HG03039 (cell line): ENCODE measurements around the gene ZNF385A.

Experiments used
- ATAC-seq: cut with Tn5 transposase; IDR thresholded peaks from one replicate; pipeline ENCODE4 v1.9.1; 2021; ENCODE audit warnings: mild to moderate bottlenecking, moderate library complexity; ENCODE audit not compliant: unreplicated experiment

Gene ZNF385A, protein sequence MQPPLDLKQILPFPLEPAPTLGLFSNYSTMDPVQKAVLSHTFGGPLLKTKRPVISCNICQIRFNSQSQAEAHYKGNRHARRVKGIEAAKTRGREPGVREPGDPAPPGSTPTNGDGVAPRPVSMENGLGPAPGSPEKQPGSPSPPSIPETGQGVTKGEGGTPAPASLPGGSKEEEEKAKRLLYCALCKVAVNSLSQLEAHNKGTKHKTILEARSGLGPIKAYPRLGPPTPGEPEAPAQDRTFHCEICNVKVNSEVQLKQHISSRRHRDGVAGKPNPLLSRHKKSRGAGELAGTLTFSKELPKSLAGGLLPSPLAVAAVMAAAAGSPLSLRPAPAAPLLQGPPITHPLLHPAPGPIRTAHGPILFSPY

DNA sequence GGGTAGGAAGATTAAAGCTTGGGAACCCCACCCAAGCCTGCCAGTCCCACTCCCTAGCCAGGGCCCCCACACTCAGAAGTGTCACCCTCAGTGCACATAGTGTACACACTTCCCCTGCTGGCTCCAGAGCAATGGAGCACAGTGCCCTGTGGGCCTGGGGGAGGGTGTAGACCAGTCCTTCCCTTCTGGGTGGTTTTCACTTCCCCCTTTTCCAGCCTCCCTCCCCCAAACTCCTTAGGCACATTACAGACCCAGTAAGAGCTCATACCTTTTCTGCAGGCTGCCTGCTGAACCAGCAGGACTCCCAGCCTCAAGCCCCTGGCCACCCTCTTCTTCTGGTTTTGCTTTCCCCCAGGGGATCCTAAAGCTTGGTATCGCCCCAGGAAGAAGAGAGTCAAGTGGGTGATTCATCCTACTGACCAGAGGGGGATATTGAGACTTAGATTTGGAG, at the start of gene ZNF385A:
Gene ZNF385A (minus strand): TSS at position 143 of the 451 bp plus-strand sequence. CDS start 219 bp downstream, outside the sequence.
- ATAC-seq = no peak

DNA sequence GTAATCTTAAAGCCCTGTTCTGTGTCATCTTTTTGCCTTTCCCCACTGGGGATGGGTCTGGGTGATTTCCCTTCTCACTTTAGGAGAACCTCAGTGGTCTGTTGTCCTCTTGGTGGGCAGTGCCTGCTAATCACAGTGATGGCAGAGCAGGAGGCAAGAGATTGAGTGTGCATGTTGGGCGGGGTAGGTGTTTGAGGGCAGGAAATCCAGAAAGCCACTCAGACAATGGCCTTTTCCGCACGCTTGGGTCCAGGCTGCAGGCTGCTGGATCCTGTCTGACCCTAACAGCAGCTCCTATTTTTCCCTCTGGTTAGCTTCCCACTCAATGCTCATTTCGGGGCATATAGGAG, 48.3 kb upstream of the ZNF385A start:
- no peak for ATAC-seq

DNA sequence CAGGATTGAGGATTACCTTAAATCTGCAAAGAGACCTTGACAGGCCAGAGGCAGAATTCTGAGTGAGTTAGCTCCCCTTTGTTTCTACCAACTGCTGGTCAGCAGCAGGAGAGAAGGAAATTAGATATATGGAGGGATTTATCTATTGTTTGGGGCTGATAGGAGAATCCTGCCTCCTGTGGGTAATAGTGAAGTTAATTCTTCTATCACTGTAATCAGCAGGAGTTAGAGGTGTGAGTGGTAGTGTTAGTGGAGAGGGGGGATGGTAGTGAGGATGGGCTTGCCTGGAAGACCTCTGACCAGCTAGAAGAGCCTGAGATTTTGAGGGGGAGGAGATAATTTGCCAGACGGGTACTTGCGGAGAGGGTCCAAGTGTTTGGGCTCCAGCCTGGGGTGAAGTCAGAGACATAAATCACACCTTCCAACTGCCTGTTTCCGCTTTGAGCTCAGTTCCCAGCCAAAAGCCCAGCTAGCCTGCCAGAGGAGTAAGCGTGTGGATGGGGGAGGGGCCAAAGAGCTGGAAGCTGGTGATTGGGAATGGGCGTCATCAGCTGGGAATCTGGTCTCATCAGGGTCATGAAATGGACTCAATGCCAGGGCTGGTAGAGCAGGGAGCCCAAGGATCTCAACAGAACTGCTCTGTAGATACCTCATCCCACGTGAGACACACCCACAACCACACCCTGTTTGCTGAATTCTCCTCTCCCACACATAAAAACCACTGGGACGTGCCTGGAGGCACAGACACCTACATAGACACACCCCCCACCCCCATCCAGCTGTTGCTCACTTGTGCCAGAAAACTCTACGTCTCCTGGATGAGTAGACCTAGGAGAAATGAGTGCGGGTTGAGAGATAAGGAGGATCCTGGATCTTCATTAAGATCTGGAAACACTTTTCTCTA, 47.6 kb upstream of the ZNF385A start:
- no peak for ATAC-seq

DNA sequence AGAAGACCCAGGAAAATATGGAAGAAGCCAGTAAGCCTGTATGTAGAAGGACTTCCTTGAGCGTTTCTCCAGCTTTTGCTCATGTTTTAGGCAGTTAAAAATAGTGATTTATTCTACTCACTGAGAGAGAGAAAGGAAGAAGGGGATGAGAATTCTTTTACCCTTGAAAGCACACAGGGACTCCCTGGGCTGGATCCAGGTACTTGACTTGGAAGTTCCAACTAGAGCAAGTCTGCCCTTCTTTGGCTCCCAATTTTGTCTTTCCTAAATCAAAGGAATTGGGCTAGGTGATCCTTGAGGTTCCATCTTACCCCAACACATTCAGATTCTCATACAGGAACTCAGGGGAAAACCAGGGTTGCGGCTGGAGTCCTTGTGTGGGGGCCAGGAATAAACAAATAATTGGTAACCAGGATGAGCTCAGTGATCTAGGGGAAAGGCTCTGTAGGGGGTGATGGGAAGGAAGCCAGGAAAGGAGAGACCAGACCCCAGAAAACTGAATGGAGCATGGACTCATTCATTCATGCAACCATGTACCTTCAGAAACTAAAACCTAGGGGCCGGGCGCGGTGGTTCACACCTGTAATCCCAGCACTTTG, 46.0 kb upstream of the ZNF385A start:
- no peak for ATAC-seq

DNA sequence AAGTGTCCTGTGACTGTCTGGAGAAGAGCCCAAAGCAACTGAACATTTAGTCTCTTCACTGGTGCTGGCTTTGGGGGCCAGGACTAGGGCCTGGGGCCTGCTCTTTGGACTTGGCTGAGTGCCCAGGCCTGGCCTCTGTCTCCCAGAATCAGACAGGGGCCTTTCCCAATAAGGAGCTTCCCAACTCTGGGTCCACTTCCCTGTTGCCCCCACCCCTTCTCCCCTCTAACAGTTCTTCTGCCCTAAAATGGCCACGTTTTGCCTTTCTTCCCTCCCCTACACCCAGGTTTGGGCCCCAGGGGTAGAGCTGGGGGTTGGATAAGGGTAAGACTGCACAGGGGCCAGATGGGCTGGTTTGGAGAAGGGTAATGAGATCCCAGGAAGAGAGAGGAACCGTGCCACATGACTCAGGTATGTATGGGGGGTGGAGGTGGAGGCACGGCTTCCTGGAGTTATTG, 44.5 kb upstream of the ZNF385A start:
- ATAC-seq = no peak

DNA sequence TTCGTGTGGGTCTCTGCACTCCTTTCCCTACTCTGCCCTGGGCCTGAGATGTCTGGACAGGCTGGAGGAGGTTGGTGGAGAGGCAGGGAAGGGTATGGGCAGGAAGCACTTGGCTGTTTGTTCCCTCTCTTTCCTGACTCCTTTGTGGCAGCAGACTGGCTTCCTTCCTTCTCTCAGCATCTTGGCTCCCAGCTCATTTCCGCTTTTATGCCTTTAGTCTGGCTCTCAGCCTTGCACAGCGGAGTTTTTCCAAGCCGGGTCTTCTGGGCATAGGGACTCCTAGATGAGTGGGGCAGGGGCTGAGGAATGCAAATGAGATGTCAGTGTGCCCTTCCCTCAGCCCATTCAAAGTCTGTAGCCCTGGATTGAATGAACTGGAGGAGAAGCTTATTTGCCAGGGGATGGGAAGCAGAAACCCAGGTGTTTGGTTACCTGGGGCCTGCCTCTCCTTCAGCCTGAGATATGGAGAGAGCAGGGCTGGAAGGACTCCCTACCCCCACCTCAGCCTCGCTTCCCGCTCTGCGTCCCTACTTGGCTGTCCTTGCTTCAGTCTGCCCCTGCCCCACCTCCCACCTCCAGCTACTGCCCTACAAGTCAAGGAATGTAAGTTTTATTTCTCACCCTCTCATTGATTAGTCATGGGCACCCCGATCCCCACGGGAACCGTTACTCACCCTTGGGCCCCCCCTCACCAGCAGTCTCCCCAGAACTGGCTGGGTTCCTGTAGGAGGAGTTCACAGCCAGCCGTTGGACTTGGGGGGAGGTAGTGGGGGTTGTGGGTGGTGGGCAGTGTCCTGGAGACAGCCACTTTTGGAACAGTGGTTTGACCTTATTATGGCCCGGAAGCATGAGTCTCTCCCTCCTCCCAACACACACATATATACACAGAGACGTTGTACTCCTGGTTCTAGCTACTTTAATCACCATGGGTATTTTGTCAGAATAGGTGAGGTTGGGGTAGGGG, 43.8 kb upstream of the ZNF385A start:
- ATAC-seq = no peak

DNA sequence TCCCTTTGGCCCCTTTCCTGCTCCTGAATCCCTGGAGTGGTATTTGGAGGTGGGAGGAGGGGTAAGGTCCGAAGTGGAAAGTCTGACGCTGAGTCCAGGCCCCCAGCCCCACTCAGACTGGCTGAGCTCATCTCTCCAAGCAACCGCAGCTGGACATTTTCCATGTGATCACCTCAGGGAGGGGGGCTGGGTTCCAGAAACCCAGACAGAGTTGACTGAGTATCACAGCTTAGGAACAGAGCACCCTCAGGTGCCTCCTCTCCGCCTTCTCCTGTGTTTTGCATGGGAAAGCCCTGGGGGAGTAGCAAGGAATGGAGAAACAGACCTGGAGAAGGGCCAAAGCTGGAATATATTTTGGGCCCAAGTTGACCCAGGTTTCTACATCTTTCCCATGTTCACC, 42.6 kb upstream of the ZNF385A start:
- no peak for ATAC-seq

DNA sequence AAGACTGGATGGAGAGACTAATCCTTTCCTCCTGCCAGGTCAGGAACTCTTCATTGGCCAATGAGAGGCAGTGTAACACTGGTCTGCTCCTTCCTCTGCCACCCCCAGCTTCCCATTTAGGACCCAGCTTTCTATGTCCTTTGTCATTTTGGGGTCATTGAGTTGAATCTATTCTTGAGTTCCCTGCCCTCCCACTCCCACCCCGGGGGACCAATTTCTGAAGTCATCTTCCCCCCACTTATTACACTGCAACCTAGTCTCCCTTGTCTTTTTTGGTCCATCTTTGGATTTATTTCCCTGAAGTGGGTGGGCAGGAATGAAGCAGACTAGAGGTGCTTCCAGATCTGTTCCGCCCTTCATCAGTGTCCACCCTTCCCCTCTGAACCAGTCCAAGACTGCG, 42.2 kb upstream of the ZNF385A start:
- ATAC-seq = no peak

DNA sequence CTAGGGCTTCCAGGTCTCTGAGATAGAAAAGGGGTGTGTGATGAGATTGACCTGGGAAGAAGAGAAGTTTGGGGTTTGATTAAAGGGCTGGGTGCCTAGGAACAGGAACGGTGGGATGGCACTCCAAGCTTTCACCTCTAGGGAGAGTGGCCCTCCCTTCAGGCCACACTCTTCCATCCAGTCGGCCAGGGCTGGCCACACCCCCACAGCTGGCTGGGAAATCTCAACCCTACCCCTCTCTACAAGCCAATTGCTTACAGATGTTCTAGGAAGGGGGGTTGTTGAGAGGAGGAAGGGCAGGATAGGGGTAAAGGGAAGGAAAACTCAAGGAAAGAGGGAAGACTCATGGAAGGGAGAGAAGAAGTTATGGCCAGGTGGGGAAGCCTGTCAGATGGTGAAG, 41.2 kb upstream of the ZNF385A start:
- no peak for ATAC-seq

DNA sequence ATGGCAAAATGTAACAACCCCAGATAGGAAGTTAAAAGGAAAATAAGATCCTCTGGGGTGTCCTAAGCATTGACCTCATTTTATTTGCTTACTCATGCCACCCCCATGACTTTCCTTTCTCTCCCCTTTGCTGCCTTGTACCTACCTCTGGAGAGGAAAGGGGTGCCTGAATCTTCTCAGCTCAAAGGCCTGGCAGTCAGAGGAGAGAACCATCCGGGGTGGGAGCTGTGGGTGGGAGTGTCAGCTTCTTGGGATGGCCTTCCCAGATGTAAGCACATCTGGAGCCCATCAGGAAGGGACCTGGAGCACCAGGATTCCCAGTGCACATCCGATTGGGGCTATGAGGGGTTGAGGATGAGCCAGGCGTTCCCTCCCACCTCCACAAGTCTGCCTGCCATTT, 39.7 kb upstream of the ZNF385A start:
- no peak for ATAC-seq

DNA sequence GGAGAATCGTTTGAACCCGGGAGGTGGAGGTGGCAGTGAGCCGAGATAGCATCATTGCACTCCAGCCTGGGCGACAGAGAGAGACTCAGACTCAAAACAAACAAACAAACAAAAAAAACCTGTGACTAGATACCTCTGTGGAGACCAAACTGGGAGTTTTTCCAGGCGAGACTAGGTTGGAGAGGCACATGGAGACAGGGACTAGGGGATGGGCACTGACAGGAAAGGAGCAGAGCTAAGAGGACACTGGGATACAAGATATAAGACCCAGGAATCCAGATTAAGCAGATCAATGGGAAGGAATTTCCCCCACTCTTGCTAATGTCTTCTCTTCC, 39.2 kb upstream of the ZNF385A start:
- no peak for ATAC-seq

DNA sequence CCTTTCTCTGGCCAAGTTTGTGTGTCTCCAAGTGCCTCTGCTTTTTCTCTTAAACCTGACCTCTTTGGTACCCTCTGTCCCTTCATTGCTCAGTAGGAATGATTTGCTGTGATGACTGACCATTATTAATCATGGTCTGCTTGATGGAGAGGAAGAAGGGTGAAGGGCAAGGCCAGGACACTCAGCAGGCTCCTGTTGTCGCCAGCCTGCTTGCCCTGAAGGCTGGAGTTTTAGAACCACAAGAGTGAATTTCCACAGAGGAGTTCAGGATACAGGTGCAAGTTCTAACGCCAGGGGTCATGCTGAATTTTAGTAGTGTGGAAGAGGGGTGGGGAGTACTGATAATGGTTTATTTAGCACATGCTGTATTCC, 37.3 kb upstream of the ZNF385A start:
- ATAC-seq = no peak

DNA sequence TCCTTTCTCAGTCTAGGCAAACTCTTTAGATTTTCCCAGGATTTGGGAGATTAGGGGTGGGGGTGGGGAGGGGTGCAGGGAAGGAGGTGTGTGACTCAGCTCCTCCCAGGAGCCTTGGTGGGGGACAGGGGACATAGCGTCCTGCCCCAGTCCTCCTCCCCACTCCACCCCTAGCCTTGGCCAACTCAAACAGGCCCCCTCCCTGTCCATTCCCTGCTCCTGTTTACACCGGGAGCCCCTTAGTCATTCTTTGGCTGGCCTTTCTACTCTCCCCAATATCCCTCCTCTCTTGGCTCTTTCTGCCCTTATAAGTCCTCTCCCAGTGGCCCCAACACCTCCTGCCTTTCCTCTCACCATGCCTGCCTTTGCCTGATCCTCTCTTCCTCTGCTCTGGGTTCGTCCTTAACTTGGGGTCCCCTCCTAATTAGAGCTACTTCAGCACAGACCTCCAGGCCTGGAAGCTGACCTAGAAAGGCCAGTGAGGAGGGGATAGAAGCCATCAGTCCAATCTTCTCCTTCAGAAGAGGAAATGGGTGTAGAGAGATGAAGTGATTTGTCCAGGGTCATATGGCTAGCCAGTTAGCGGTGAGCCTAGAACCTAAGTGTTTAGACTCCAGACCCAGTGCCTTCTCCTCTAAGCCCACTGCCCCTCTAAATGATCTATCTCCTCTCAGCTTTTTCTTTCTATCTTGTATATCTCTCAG, 36.8 kb upstream of the ZNF385A start:
- ATAC-seq = no peak

DNA sequence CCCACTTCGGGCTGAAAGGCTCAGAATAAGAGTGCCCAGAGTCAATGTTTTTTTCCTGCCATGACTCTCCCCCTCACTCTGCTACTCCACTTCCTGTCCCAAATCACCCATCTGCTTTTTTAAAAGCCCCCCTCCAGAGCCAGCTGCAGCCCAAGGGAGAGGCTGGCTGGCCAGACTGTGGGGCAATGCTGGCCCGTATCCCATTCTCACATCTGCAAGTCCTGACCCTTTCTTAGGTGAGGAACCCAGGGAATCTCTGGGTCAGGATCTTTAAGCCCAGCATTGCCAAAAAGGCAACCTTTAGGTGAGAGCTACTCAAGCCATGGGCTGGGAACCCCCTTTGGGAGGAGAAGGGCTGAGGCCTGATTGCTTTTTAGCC, 36.2 kb upstream of the ZNF385A start:
- ATAC-seq = no peak

DNA sequence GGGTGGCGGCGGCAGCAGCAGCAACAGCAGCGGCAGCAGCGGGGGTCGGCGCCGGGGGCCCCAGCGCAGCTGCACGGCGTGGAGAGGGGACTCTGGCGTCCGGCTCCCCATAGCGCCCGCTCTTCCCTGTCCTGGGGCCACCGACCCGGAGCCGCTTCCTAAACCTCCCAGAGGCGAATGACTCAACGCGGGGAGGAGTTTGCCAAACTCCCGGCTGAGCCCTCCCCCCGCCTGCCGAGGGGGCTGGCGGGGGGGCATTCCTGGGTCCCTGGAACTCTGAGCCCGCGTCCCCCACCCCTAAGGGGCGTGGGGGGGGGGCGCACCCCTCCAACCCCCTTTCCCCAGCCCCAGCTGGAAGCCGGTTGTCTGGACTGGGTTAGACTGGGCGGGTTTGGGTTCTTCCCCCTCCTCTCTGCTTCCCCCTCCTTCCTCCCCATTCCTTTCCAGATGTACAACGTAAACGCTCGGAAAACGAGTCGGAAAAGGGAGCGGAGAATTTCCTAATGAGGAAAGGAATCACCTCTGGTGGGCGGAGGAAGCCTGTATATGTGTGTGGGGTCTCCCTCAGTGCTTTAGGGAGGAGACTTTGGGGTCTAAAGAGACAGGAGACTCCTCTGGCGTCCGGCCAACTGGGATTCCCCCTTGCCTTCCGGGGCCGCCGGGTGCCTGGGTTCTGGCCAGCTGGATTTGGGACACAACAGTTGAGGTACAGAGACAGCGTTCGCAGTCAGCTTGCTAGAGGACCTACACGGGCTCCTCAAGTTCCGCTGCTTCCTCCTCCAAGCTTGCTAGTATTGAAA, 34.8 kb upstream of the ZNF385A start, which contains the start of gene ITGA5:
Gene ITGA5 (minus strand): TSS at position 179 of the 800 bp plus-strand sequence. CDS start 68 bp downstream, at position 111.
- ATAC-seq = no peak

DNA sequence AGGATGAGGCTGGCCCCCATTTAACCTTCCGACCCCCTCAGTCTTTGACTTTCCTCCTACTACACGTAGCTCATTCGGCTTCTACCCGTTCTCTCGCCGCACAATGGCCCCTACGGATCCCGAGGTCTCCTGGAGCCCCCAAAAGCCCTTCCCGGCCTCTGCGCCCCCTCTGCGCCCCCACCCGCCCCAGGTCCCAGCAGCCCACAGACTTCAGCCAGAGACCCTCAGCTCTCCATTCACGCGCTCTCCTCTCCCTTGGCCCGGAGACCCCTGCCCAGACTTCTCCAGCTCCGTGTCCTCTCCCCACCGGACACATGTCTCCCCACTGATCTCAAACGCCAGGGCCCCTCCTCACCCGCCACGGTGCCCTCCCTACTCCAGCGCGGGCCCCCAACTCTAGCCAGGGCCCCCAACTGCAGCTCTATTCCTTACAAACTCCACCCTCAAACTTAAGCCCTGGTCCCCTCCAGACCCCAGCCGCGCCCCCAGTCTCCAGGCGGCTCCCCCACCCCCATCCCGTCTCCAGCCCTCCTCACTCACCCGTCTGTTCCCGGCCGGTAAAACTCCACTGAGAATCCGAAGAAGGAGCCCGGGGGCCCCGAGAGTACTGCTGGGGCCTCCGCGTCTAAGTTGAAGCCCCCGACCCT, 34.0 kb upstream of the ZNF385A start:
- ATAC-seq = no peak

DNA sequence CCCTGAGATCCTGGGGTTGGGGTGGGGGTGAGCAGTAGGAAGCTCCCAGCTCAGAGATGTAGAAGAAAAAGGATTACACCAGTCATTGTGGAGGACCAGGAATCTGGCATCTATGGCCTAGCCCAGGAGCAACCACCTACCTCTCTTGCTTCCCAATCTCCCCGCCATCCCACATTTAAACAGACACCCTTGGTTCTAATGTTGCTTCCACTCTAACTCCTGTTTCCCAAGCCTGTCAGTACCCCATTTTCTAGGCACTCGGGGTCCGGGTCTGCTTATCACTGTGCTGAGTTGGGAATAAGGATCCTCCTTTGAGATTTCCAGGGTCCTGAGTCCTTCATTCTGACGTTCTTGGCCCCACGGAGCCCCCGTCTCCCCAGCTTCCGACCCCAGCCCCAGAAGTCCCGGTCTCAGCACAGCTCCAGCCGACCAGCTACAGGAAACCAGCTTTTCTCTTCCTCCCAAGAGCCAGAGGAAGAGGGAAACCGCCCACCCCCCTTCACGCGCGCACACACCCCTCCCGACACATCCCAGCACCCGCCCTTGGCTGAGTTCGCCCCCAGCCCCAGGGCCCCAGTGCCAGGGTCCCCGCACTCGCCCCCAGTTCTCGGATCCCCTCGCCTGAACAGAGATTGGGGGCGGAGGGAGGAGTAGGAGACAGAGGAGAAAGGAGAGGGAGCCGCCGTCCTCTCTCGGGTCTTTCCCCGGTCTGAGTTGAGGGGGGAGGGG, 33.3 kb upstream of the ZNF385A start:
- ATAC-seq = no peak
